ENCODE measurements around the gene ATP2A1.

ATP2A1 gene

DNA sequence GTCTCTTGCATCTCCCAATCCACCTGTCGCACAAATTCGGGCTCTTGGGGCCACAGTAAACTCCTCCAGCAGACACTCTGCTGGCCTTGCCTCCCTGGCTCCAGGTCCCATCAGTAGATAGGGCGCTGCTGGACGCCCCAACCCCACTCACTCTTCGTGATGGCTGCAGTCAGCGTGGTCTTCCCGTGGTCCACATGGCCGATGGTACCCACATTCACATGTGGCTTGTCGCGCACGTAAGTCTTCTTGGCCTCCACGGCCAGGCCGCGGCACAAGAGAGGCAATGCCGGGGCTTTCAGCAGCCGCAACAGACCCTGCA, 32.6 kb upstream of the ATP2A1 start:
- CTCF ChIA-PET = interaction anchor here (1.1 to 2.8 kb wide), 5 partner anchors 9 to 102 kb away, joined by 3 to 15 read pairs (median 6); partner anchors contain the start of gene SH2B1
- POLR2A ChIA-PET = interaction anchor here (0.6 to 4.7 kb wide), 15 partner anchors 8 to 105 kb away, joined by 3 to 72 read pairs (median 5); partner anchors contain the start of genes ATP2A1, ATXN2L, NFATC2IP and RABEP2
- no peaks in the 10 kb centered on the region for H3K9me3 ChIP-seq (ENCODE audit: control insufficient read depth, insufficient read depth, low read depth, low read length)
- H3K4me1 ChIP-seq (ENCODE audit: control insufficient read depth, insufficient read depth, low read length) = no peaks in the 10 kb centered on the region
- TF ChIP-seq SCRT2 (tag by site-specific recombination; IDR thresholded peaks at IDR 0.05) (peak; percentile 76), ZNF114 (tag by site-specific recombination; IDR thresholded peaks at IDR 0.05) (no peak)
- H3K36me3 ChIP-seq (ENCODE audit: control insufficient read depth in 2 of 2, insufficient read depth in 1 of 2, low read length in 2 of 2) = peaks cover 3 to 39% of the 10 kb centered on the region in 2 experiments; a peak in 2 of 3 replicates
- peak overlapping the region; percentile 95 for H3K4me3 ChIP-seq (ENCODE audit: low read depth, low read length)
- peak overlapping the region; percentile 65; the same call in 1 of the 2 replicates for H3K27ac ChIP-seq (ENCODE audit: extremely low read depth, low read depth, low read length)

DNA sequence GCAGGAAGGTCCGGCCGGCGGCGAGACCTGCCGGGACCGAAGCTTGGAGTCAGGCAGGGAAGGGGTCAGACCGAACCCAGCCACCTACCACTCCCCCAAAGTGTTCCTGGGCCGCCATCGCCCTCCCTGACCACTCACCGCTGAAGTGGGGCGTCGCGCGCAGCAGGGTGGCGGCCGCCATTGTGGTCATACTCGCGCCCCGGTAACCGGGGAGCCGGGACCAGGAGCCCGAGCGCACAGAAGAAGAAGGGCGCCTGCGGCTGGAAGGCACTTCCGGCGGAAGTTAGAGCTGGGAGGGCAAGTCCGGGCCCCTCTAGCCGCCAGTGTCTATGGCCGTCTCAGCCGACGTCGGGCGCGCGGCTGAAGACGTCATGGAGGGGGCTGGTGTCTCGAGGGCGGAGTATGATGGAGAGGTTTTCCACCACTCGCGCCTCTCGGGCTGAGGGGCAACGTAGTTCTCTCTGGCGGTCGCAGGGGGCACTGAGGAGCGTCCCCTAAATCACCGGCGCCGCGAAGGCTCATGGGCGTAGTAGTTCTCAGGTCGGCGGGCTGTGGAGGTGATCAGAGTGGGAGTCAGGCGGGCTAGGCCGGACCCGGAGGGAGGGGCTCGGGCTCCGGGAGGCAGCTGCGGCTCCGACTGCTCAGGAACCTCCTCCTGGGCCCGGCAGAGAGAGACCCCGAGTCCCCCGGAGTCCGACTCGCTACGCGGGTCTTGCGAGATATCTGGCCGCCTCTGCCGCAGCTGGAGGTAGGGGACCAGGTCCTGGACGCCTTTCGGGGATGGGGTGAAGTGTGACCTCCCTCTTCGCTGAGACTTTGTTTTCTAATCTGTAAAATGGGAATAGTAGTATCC, 32.0 kb upstream of the ATP2A1 start, which contains the start of gene TUFM:
TUFM (minus strand) TSS at position 269 of the 853 bp plus-strand sequence; CDS start at position 190, 79 bp downstream.
- Histone ChIP-seq H3K36me3 (ENCODE audit: control insufficient read depth in 2 of 2, insufficient read depth in 1 of 2, low read length in 2 of 2) (peaks cover 3 to 36% of the 10 kb centered on the region in 2 experiments; a peak in 2 of 3 replicates), H3K4me3 (ENCODE audit: low read depth, low read length) (peak within 1 kb of the TSS; percentile 95), H3K9me3 (ENCODE audit: control insufficient read depth, insufficient read depth, low read depth, low read length) (no peaks in the 10 kb centered on the region), H3K4me1 (ENCODE audit: control insufficient read depth, insufficient read depth, low read length) (no peaks in the 10 kb centered on the region), H3K27ac (ENCODE audit: extremely low read depth, low read depth, low read length) (peak within 1 kb of the TSS; percentile 65)
- ChIA-PET CTCF (interaction anchor here (0.9 to 2.8 kb wide), 8 partner anchors 8 to 102 kb away, joined by 3 to 20 read pairs (median 5); partner anchors contain the start of gene SH2B1), POLR2A (interaction anchor here (0.6 to 4.7 kb wide), 18 partner anchors 8 to 104 kb away, joined by 3 to 72 read pairs (median 4); partner anchors contain the start of genes ATP2A1, ATXN2L, NFATC2IP and RABEP2)
- TF ChIP-seq, protein P1, sequence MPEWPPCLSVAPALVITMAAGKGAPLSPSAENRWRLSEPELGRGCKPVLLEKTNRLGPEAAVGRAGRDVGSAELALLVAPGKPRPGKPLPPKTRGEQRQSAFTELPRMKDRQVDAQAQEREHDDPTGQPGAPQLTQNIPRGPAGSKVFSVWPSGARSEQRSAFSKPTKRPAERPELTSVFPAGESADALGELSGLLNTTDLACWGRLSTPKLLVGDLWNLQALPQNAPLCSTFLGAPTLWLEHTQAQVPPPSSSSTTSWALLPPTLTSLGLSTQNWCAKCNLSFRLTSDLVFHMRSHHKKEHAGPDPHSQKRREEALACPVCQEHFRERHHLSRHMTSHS (tag by site-specific recombination; IDR thresholded peaks at IDR 0.05) = no peak
- TF ChIP-seq ZNF24 (tag by site-specific recombination; IDR thresholded peaks at IDR 0.05) (peak; percentile 80; the same call in 1 of the 2 replicates), ZNF837 (tag by site-specific recombination; IDR thresholded peaks at IDR 0.05) (no peak), SCRT2 (tag by site-specific recombination; IDR thresholded peaks at IDR 0.05) (no peak), ZNF140 (tag by site-specific recombination; IDR thresholded peaks at IDR 0.05) (no peak), ZBTB7A (tag by site-specific recombination; IDR thresholded peaks at IDR 0.05; ENCODE audit: low read depth) (peak; percentile 88), ZNF521 (tag by site-specific recombination; IDR thresholded peaks at IDR 0.05) (no peak), ZNF610 (tag by site-specific recombination; IDR thresholded peaks at IDR 0.05; ENCODE audit: borderline replicate concordance) (peak; percentile 85), ZNF791 (tag by site-specific recombination; IDR thresholded peaks at IDR 0.05) (no peak), ZNF792 (tag by site-specific recombination; IDR thresholded peaks at IDR 0.05) (no peak; the same call in 1 of the 2 replicates), KLF8 (tag by site-specific recombination; IDR thresholded peaks at IDR 0.05) (peak; percentile 81), ZSCAN23 (tag by site-specific recombination; IDR thresholded peaks at IDR 0.05) (0 out of 2 replicates have a peak, but pooled peaks have one; percentile 24), ZFP3 (tag by site-specific recombination; IDR thresholded peaks at IDR 0.05; ENCODE audit: low read depth) (no peak), OSR2 (tag by site-specific recombination; IDR thresholded peaks at IDR 0.05) (no peak), ZNF514 (tag by site-specific recombination; IDR thresholded peaks at IDR 0.05) (no peak), ZNF175 (tag by site-specific recombination; IDR thresholded peaks at IDR 0.05) (no peak), ZNF324 (tag by site-specific recombination; IDR thresholded peaks at IDR 0.05) (peak; percentile 82; the same call in 1 of the 2 replicates), ZNF341 (tag by site-specific recombination; IDR thresholded peaks at IDR 0.05; ENCODE audit: low read depth) (peak; percentile 88), ZNF37A (tag by site-specific recombination; IDR thresholded peaks at IDR 0.05) (no peak), OVOL3 (tag by site-specific recombination; IDR thresholded peaks at IDR 0.05) (no peak), ZNF501 (tag by site-specific recombination; IDR thresholded peaks at IDR 0.05) (no peak; the same call in none of the 2 replicates)
- TF ChIP-seq, protein P2, sequence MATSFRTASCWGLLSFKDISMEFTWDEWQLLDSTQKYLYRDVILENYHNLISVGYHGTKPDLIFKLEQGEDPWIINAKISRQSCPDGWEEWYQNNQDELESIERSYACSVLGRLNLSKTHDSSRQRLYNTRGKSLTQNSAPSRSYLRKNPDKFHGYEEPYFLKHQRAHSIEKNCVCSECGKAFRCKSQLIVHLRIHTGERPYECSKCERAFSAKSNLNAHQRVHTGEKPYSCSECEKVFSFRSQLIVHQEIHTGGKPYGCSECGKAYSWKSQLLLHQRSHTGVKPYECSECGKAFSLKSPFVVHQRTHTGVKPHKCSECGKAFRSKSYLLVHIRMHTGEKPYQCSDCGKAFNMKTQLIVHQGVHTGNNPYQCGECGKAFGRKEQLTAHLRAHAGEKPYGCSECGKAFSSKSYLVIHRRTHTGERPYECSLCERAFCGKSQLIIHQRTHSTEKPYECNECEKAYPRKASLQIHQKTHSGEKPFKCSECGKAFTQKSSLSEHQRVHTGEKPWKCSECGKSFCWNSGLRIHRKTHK (tag by site-specific recombination; IDR thresholded peaks at IDR 0.05) = no peak
- TF ChIP-seq, protein P3, sequence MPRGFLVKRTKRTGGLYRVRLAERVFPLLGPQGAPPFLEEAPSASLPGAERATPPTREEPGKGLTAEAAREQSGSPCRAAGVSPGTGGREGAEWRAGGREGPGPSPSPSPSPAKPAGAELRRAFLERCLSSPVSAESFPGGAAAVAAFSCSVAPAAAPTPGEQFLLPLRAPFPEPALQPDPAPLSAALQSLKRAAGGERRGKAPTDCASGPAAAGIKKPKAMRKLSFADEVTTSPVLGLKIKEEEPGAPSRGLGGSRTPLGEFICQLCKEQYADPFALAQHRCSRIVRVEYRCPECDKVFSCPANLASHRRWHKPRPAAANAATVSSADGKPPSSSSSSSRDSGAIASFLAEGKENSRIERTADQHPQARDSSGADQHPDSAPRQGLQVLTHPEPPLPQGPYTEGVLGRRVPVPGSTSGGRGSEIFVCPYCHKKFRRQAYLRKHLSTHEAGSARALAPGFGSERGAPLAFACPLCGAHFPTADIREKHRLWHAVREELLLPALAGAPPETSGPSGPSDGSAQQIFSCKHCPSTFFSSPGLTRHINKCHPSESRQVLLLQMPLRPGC (tag by site-specific recombination; IDR thresholded peaks at IDR 0.05) = peak; percentile 45; the same call in 1 of the 2 replicates
- TF ChIP-seq, protein P4, sequence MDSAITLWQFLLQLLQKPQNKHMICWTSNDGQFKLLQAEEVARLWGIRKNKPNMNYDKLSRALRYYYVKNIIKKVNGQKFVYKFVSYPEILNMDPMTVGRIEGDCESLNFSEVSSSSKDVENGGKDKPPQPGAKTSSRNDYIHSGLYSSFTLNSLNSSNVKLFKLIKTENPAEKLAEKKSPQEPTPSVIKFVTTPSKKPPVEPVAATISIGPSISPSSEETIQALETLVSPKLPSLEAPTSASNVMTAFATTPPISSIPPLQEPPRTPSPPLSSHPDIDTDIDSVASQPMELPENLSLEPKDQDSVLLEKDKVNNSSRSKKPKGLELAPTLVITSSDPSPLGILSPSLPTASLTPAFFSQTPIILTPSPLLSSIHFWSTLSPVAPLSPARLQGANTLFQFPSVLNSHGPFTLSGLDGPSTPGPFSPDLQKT (IDR thresholded peaks at IDR 0.05; ENCODE audit: borderline replicate concordance, low read depth, low read length) = no peak
- TF ChIP-seq, protein P5, sequence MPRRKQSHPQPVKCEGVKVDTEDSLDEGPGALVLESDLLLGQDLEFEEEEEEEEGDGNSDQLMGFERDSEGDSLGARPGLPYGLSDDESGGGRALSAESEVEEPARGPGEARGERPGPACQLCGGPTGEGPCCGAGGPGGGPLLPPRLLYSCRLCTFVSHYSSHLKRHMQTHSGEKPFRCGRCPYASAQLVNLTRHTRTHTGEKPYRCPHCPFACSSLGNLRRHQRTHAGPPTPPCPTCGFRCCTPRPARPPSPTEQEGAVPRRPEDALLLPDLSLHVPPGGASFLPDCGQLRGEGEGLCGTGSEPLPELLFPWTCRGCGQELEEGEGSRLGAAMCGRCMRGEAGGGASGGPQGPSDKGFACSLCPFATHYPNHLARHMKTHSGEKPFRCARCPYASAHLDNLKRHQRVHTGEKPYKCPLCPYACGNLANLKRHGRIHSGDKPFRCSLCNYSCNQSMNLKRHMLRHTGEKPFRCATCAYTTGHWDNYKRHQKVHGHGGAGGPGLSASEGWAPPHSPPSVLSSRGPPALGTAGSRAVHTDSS (tag by site-specific recombination; IDR thresholded peaks at IDR 0.05) = no peak
